Neural progenitor cell (in vitro differentiated cells): Measurements from ENCODE around the gene LRP2. TPM values are rescaled to one million over a fixed set of nuclear protein-coding genes. Genes with fewer than 3 reads are reported as not detected.

ENCODE experiments used
- DNase-seq: peaks from one replicate; pipeline ENCODE4 v3.0.0-alpha.2; 2016; ENCODE audit warnings: low spot score
- H2AFZ ChIP-seq: fragments of 200-600 bp; sonication (generic); replicated peaks from 2 replicates; pipeline ENCODE4 v1.6.1; 2016; ENCODE audit warnings: antibody characterized with exemption
- H3F3A ChIP-seq: fragments of 200-600 bp; sonication (generic); 2 replicates; pipeline ENCODE4 v1.6.1; 2016; ENCODE audit warnings: antibody characterized with exemption, low read depth
- H3K27ac ChIP-seq: fragments of 200-600 bp; sonication (generic); 2 replicates; pipeline ENCODE4 v1.5.1; 2016; ENCODE audit warnings: mild to moderate bottlenecking
- H3K27me3 ChIP-seq: fragments of 200-600 bp; sonication (generic); 2 replicates; pipeline ENCODE4 v1.6.1; 2016; ENCODE audit warnings: mild to moderate bottlenecking, moderate library complexity
- H3K36me3 ChIP-seq: fragments of 200-600 bp; sonication (generic); 2 replicates; pipeline ENCODE4 v1.5.1; 2016
- H3K4me1 ChIP-seq: fragments of 200-600 bp; sonication (generic); 2 replicates; pipeline ENCODE4 v1.6.1; 2016; ENCODE audit warnings: mixed run types
- H3K4me2 ChIP-seq: fragments of 200-600 bp; sonication (generic); 2 replicates; pipeline ENCODE4 v1.6.1; 2016
- H3K4me3 ChIP-seq: fragments of 200-600 bp; sonication (generic); 2 replicates; pipeline ENCODE4 v1.5.1; 2016
- H3K79me2 ChIP-seq: fragments of 200-600 bp; sonication (generic); 2 replicates; pipeline ENCODE4 v1.6.1; 2016; ENCODE audit warnings: low read depth
- H3K9ac ChIP-seq: fragments of 200-600 bp; sonication (generic); 2 replicates; pipeline ENCODE4 v1.6.1; 2016
- H3K9me3 ChIP-seq: fragments of 200-600 bp; sonication (generic); 2 replicates; pipeline ENCODE4 v1.5.1; 2016; ENCODE audit warnings: low read depth
- H4K20me1 ChIP-seq: fragments of 200-600 bp; sonication (generic); 2 replicates; pipeline ENCODE4 v1.6.1; 2016; ENCODE audit warnings: low read depth
- H3K27ac Mint-ChIP-seq: 3 replicates; pipeline ENCODE4 v1.8.0; 2021; ENCODE audit warnings: mixed read lengths
- H3K27me3 Mint-ChIP-seq: 2 replicates; pipeline ENCODE4 v1.8.0; 2022; ENCODE audit warnings: low read depth, mild to moderate bottlenecking, inconsistent platforms, moderate library complexity, mixed read lengths; ENCODE audit not compliant: insufficient read depth
- H3K36me3 Mint-ChIP-seq: 3 replicates; pipeline ENCODE4 v1.8.0; 2021; ENCODE audit warnings: mixed read lengths
- H3K4me1 Mint-ChIP-seq: 3 replicates; pipeline ENCODE4 v1.8.0; 2021; ENCODE audit warnings: mixed read lengths
- H3K4me3 Mint-ChIP-seq: 3 replicates; pipeline ENCODE4 v1.8.0; 2021; ENCODE audit warnings: mild to moderate bottlenecking, moderate library complexity, mixed read lengths
- H3K9me3 Mint-ChIP-seq: 3 replicates; pipeline ENCODE4 v1.8.0; 2020; ENCODE audit warnings: mixed read lengths
- CTCF ChIP-seq: fragments of 200-600 bp; sonication (generic); IDR thresholded peaks from 2 replicates; pipeline ENCODE4 v1.5.1; 2017; ENCODE audit warnings: antibody characterized with exemption, mild to moderate bottlenecking
- EZH2 ChIP-seq: fragments of 200-600 bp; sonication (generic); IDR thresholded peaks from 2 replicates; pipeline ENCODE4 v1.6.1; 2017; ENCODE audit warnings: antibody characterized with exemption, mild to moderate bottlenecking, moderate library complexity
- EZH2phosphoT487 ChIP-seq: fragments of 200-600 bp; sonication (generic); IDR thresholded peaks from 2 replicates; pipeline ENCODE4 v1.6.1; 2017; ENCODE audit warnings: antibody characterized with exemption
- total RNA-seq: library from RNA; depleted of rRNA; stranded (reverse); fragments of >200 nt; gene quantifications from 2 replicates; pipeline ENCODE4 v1.2.3, GENCODE V29; 2015; ENCODE audit warnings: low replicate concordance

Gene LRP2
- total RNA-seq, 1 donor from 2014 or later, result 143 TPM

GRCh38 chr2:169336695-169337094 lies 25.6 kb downstream of the LRP2 start:
- Histone ChIP-seq H3K27ac (no peak overlapping the region), H2AFZ (no peak overlapping the region), H3F3A (peaks cover 6% of the 10 kb centered on the region), H3K4me1 (peaks cover 6% of the 10 kb centered on the region), H3K4me3 (no peak overlapping the region), H3K36me3 (peaks cover 2% of the 10 kb centered on the region), H4K20me1 (peaks cover 89% of the 10 kb centered on the region), H3K9me3 (no peaks in the 10 kb centered on the region), H3K27me3 (no peaks in the 10 kb centered on the region), H3K79me2 (peaks cover 100% of the 10 kb centered on the region), H3K9ac (no peak overlapping the region), H3K4me2 (no peak overlapping the region)
- no peaks in the 10 kb centered on the region for H3K9me3 Mint-ChIP-seq
- peaks cover 2% of the 10 kb centered on the region for H3K36me3 Mint-ChIP-seq
- H3K27me3 Mint-ChIP-seq, result peaks cover 2% of the 10 kb centered on the region
- no peak for TF ChIP-seq CTCF
- TF ChIP-seq EZH2phosphoT487, result no peak
- TF ChIP-seq EZH2, result no peak
- H3K4me1 Mint-ChIP-seq, result peaks cover 48% of the 10 kb centered on the region
- H3K4me3 Mint-ChIP-seq, result no peak overlapping the region
- DNase-seq, result no peak
- H3K27ac Mint-ChIP-seq, result peak overlapping the region; percentile 27

DNA sequence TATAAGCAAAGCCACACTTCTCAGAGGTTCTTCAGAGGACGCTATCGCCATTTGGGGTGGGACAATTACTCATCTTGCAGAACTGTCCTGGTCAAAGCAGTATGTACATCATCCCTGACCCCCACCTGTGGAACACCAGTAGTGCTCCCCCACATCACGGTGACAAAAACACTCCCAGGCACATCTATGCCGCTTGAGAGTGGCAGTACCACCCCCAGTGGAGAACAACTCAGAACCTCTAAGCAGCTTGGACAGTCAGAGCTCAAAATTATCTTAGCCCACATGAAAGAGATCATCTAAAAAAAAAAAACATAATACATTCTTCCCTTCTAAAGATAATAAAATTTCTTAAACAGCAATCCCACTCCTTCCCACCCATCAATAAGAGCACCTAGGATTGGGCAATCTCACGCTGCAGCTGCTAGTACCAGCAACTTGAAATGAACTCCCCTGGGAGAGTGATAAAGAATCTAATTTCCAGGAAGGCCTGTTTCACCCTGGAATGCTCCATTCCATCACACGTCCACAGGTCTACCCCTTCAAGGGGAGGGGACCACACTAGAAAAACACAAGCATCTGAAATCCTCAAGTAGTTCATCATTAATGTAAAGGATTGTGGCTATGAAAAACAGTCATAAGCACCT lies 31.7 kb downstream of the LRP2 start:
- Histone ChIP-seq H3K4me3 (no peak overlapping the region), H3K4me1 (peaks cover 14% of the 10 kb centered on the region), H3K9me3 (no peaks in the 10 kb centered on the region), H3K27ac (no peak overlapping the region), H4K20me1 (peaks cover 57% of the 10 kb centered on the region), H3K27me3 (no peaks in the 10 kb centered on the region), H3K36me3 (peaks cover 2% of the 10 kb centered on the region), H3K9ac (no peak overlapping the region), H3K79me2 (peaks cover 76% of the 10 kb centered on the region), H3F3A (peaks cover 17% of the 10 kb centered on the region), H3K4me2 (peak overlapping the region; percentile 38), H2AFZ (no peak overlapping the region)
- Mint-ChIP-seq H3K4me3 (no peak overlapping the region), H3K27me3 (no peaks in the 10 kb centered on the region), H3K36me3 (peaks cover 8% of the 10 kb centered on the region), H3K4me1 (peaks cover 28% of the 10 kb centered on the region), H3K9me3 (peaks cover 12% of the 10 kb centered on the region), H3K27ac (no peak overlapping the region)
- TF ChIP-seq EZH2phosphoT487 (no peak), CTCF (no peak), EZH2 (no peak)
- no peak for DNase-seq

DNA sequence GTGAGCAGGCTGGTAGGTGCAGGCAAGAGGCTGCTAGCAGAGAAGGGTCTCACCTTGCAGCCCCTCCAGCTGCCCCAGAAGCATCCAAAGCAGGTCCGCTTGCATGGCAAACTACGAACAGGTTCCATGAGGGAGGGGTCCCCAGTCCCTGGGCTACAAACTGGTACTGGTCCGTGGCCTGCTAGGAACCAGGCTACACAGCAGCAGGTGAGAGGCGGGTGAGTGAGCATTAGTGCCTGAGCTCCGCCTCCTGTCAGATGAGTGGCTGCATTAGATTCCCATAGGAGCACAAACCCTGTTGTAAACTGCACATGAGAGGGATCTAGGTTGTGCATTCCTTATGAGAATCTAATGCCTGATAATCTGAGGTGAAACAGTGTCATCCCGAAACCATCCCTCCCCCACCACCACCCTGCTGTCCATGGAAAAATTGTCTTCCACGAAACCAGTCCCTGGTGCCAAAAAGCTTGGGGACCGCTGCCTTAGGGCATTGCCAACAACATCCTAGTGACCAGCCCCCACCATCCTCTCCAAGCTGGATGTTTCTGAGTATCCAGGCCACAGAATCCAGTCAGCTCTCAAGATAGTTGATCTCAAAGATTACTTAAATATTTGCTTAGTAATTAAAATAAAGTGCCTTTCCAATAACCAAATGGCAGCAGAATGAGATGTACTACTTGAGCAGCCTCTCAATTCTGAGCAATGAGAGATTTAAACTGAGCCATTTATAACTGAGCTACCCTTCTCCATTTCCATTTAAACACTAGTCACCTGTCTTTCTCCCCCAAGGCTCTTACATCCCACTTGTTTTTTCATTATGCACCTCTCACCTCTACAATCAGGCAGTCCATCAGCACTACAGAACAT lies 32.4 kb downstream of the LRP2 start:
- Histone ChIP-seq H3F3A (peaks cover 24% of the 10 kb centered on the region), H3K27ac (peak overlapping the region; percentile 29), H3K36me3 (peaks cover 2% of the 10 kb centered on the region), H2AFZ (no peak overlapping the region), H3K79me2 (peaks cover 76% of the 10 kb centered on the region), H4K20me1 (peaks cover 56% of the 10 kb centered on the region), H3K27me3 (no peaks in the 10 kb centered on the region), H3K4me2 (no peak overlapping the region), H3K9me3 (no peaks in the 10 kb centered on the region), H3K4me1 (peaks cover 20% of the 10 kb centered on the region), H3K4me3 (no peak overlapping the region), H3K9ac (no peak overlapping the region)
- no peak overlapping the region for H3K27ac Mint-ChIP-seq
- H3K36me3 Mint-ChIP-seq, result peaks cover 8% of the 10 kb centered on the region
- H3K9me3 Mint-ChIP-seq, result peaks cover 17% of the 10 kb centered on the region
- H3K4me3 Mint-ChIP-seq, result no peak overlapping the region
- DNase-seq, result no peak
- H3K4me1 Mint-ChIP-seq, result peaks cover 36% of the 10 kb centered on the region
- TF ChIP-seq CTCF, result no peak
- TF ChIP-seq EZH2phosphoT487, result no peak
- no peak for TF ChIP-seq EZH2
- no peaks in the 10 kb centered on the region for H3K27me3 Mint-ChIP-seq
